ENCODE results near the gene MACROD2.

DNA sequence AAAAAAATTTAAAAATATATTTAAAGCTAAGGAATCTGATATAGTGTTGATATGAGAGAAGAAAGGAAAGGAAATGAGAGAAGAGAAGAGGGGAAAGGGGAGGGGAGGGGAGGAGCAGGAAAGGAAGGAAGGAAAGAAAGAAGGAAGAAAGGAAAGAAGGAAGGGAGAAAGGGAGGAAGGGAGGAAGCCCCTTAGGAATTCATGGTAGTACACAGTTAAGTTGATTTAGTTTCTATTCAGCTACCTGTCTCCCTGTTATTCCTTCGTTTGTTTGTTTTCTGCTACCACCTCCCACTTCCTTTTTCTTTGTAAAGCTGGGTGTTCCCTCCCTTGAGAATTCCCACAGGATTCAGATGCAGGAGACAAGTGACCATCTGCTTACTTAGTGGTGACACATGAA, 1367.5 kb downstream of the MACROD2 start:
- TF ChIP-seq POLR2A (IDR thresholded peaks at IDR 0.05) (no peak), POLR2AphosphoS5 (IDR thresholded peaks at IDR 0.05) (no peak), EP300 (IDR thresholded peaks at IDR 0.05; ENCODE audit: low read depth) (no peak)
- TF ChIP-seq, protein P1, sequence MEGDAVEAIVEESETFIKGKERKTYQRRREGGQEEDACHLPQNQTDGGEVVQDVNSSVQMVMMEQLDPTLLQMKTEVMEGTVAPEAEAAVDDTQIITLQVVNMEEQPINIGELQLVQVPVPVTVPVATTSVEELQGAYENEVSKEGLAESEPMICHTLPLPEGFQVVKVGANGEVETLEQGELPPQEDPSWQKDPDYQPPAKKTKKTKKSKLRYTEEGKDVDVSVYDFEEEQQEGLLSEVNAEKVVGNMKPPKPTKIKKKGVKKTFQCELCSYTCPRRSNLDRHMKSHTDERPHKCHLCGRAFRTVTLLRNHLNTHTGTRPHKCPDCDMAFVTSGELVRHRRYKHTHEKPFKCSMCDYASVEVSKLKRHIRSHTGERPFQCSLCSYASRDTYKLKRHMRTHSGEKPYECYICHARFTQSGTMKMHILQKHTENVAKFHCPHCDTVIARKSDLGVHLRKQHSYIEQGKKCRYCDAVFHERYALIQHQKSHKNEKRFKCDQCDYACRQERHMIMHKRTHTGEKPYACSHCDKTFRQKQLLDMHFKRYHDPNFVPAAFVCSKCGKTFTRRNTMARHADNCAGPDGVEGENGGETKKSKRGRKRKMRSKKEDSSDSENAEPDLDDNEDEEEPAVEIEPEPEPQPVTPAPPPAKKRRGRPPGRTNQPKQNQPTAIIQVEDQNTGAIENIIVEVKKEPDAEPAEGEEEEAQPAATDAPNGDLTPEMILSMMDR (IDR thresholded peaks at IDR 0.05): no peak
